H1 (cell line): ENCODE data around the gene AFAP1L2. TPM values are rescaled to one million over a fixed set of nuclear protein-coding genes. Genes with fewer than 3 reads are reported as not detected.

Experiments used
- SIRT6 ChIP-seq: IDR thresholded peaks from one replicate; pipeline ENCODE4 v1.7.1; 2012; ENCODE audit warnings: low read length, inconsistent platforms
- polyA plus RNA-seq, 7 experiments: library from polyadenylated mRNA; depleted of rRNA in 3 of 7; stranded (reverse) in 5 of 7; unstranded in 2 of 7; fragments of >200 nt in 5 of 7; fragments of 200-250 nt in 2 of 7; gene quantifications; 1 replicate in 5 of 7; 2 replicates in 1 of 7; 4 replicates in 1 of 7; pipeline versions ENCODE4 v1.2.1 to v1.2.3, GENCODE V29; 2011 to 2013; ENCODE audit warnings: missing spikeins in 2 of 7, mixed read lengths in 2 of 7
- total RNA-seq: library from RNA; stranded (reverse); fragmentation: NEBNext Ultra II Directional; extraction: Animal tissue kit (Norgen Biotek cat#: 25700); gene quantifications from 2 replicates; pipeline ENCODE4 v1.2.1, GENCODE V29; 2021
- TF ChIP-seq, protein P1 (sequence below): fragments of 300-600 bp; sonication (generic); IDR thresholded peaks from 2 replicates; pipeline ENCODE4 v1.7.1; 2012; ENCODE audit warnings: low read length, moderate library complexity, mild to moderate bottlenecking, inconsistent platforms; ENCODE audit not compliant: insufficient replicate concordance

Gene AFAP1L2
- total and polyA plus RNA-seq, 2 of the 8 experiments (the other 6 are each of a cell fraction or from before 2014, with no cell fraction given): 3.9 to 6.4 TPM

- TF ChIP-seq, protein P1, sequence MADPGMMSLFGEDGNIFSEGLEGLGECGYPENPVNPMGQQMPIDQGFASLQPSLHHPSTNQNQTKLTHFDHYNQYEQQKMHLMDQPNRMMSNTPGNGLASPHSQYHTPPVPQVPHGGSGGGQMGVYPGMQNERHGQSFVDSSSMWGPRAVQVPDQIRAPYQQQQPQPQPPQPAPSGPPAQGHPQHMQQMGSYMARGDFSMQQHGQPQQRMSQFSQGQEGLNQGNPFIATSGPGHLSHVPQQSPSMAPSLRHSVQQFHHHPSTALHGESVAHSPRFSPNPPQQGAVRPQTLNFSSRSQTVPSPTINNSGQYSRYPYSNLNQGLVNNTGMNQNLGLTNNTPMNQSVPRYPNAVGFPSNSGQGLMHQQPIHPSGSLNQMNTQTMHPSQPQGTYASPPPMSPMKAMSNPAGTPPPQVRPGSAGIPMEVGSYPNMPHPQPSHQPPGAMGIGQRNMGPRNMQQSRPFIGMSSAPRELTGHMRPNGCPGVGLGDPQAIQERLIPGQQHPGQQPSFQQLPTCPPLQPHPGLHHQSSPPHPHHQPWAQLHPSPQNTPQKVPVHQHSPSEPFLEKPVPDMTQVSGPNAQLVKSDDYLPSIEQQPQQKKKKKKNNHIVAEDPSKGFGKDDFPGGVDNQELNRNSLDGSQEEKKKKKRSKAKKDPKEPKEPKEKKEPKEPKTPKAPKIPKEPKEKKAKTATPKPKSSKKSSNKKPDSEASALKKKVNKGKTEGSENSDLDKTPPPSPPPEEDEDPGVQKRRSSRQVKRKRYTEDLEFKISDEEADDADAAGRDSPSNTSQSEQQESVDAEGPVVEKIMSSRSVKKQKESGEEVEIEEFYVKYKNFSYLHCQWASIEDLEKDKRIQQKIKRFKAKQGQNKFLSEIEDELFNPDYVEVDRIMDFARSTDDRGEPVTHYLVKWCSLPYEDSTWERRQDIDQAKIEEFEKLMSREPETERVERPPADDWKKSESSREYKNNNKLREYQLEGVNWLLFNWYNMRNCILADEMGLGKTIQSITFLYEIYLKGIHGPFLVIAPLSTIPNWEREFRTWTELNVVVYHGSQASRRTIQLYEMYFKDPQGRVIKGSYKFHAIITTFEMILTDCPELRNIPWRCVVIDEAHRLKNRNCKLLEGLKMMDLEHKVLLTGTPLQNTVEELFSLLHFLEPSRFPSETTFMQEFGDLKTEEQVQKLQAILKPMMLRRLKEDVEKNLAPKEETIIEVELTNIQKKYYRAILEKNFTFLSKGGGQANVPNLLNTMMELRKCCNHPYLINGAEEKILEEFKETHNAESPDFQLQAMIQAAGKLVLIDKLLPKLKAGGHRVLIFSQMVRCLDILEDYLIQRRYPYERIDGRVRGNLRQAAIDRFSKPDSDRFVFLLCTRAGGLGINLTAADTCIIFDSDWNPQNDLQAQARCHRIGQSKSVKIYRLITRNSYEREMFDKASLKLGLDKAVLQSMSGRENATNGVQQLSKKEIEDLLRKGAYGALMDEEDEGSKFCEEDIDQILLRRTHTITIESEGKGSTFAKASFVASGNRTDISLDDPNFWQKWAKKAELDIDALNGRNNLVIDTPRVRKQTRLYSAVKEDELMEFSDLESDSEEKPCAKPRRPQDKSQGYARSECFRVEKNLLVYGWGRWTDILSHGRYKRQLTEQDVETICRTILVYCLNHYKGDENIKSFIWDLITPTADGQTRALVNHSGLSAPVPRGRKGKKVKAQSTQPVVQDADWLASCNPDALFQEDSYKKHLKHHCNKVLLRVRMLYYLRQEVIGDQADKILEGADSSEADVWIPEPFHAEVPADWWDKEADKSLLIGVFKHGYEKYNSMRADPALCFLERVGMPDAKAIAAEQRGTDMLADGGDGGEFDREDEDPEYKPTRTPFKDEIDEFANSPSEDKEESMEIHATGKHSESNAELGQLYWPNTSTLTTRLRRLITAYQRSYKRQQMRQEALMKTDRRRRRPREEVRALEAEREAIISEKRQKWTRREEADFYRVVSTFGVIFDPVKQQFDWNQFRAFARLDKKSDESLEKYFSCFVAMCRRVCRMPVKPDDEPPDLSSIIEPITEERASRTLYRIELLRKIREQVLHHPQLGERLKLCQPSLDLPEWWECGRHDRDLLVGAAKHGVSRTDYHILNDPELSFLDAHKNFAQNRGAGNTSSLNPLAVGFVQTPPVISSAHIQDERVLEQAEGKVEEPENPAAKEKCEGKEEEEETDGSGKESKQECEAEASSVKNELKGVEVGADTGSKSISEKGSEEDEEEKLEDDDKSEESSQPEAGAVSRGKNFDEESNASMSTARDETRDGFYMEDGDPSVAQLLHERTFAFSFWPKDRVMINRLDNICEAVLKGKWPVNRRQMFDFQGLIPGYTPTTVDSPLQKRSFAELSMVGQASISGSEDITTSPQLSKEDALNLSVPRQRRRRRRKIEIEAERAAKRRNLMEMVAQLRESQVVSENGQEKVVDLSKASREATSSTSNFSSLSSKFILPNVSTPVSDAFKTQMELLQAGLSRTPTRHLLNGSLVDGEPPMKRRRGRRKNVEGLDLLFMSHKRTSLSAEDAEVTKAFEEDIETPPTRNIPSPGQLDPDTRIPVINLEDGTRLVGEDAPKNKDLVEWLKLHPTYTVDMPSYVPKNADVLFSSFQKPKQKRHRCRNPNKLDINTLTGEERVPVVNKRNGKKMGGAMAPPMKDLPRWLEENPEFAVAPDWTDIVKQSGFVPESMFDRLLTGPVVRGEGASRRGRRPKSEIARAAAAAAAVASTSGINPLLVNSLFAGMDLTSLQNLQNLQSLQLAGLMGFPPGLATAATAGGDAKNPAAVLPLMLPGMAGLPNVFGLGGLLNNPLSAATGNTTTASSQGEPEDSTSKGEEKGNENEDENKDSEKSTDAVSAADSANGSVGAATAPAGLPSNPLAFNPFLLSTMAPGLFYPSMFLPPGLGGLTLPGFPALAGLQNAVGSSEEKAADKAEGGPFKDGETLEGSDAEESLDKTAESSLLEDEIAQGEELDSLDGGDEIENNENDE: no peak
- TF ChIP-seq SIRT6: no peak
Observed at GRCh38 chr10:114278140-114278883, 126.0 kb downstream of the AFAP1L2 start (continued).
